GM20431 (cell line): ENCODE measurements around the gene AUH.
"Not testable (repeated sequence)": the region's sequence is repeated elsewhere in the genome, so short reads cannot be mapped to it uniquely, and the experiment has no call there.

ENCODE experiments used
- in situ Hi-C: fragments of 300-500 bp; cut with MseI, MboI; formaldehyde crosslinking; loops from one replicate; pipeline ENCODE4 v1.15.0; 2020; ENCODE audit warnings: low sequenced_read_pairs; ENCODE audit not compliant: unreplicated experiment

The AUH gene

GRCh38 chr9:91382298-91382697 is 20.6 kb upstream of the AUH start:
- in situ Hi-C loops = no loop called here

- in situ Hi-C loops = no loop called here
These were observed 17.7 kb upstream of the AUH start for GRCh38 chr9:91379426-91379825.

- in situ Hi-C loops = no loop called here
These were observed 17.0 kb upstream of the AUH start for GRCh38 chr9:91378695-91379127.

GRCh38 chr9:91378054-91378453 is 16.3 kb upstream of the AUH start:
- in situ Hi-C loops = not testable (repeated sequence)

DNA sequence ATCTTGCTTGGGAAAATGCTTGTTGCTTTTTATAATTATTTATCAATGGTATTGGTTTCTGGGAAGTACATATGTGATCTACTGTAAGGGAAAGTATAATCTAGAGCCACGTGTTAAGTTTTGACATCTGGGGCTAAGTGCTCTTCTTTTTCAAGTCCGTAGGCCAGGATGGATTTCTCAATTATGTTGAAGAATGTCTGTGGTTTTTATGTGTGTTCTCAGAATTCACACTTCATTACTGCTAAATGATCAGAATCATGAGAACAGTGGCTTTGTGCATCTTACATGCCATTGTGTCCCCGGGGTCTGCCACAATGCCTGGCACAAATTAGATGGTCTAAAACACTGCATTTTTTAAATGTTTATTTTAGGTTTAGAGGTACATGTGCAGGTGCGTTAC is 14.5 kb upstream of the AUH start:
- in situ Hi-C loops = no loop called here

- in situ Hi-C loops = no loop called here
These were observed 13.2 kb upstream of the AUH start for GRCh38 chr9:91374939-91375338.

DNA sequence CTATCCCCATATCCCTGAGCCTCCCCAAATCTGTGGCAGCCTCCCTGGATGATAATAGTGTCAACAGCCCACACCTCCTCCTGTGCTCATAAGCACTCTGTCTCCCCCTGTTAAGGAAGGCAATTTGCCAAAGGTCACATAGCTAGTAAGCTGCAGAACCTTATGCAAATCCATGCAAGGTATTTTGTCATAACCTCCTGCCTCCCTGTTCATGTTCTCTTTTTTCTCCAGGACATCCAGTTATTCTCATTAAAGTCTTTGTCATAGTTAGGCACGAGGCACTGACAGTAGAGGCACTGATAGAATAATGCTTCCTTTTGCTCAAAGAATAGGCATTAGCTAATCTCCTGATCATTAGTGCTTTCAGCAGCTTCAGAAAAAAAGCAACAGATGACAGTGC is 10.2 kb upstream of the AUH start:
- in situ Hi-C loops = no loop called here

DNA sequence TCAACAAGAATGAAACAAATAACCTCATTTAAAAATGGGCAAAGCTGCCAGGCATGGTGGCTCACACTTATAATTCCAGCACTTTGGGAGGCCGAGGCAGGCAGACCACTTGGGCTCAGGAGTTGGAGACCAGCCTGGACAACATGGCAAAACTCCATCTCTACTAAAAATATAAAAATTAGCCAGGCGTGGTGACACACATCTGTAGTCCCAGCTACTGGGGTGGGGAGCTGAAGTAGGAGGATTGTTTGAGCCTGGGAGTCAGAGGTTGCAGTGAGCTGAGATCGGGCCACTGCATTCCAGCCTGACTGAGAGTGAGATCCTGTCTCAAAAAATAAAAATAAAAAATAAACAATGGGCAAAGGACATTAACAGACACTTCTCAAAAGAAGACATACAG is 8.3 kb upstream of the AUH start:
- in situ Hi-C loops = not testable (repeated sequence)

GRCh38 chr9:91364702-91365101 is 3.0 kb upstream of the AUH start:
- in situ Hi-C loops = no loop called here

- in situ Hi-C loops = no loop called here
These were observed 2.3 kb upstream of the AUH start for GRCh38 chr9:91364005-91364404.

DNA sequence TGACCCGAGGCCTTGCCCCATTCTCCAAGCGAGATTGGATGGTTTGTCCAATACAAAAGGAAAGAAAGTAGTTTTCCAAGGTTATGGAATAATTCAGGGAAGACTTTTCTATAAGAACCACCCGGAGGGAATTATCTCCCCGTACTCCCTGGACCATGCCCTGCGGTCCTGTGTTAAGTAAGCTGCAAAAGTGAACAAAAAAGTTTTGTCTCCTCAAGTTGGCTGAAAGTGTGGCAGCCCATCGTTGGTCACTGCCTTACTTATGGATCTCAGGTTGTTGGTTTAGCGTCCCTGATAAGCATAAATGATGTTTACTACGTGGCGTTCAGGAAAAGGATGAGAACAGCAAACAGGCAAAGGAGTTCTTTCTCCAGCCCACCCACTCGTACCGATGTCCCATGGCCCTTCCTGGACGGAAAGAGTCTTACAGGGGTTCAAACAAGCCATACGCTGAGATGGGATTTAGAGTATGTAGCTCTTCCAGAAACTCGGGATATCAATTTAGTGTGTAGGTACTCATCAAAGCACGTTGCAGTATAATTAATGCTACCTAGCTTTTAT is 413 bp upstream of the AUH start:
- in situ Hi-C loops = no loop called here

DNA sequence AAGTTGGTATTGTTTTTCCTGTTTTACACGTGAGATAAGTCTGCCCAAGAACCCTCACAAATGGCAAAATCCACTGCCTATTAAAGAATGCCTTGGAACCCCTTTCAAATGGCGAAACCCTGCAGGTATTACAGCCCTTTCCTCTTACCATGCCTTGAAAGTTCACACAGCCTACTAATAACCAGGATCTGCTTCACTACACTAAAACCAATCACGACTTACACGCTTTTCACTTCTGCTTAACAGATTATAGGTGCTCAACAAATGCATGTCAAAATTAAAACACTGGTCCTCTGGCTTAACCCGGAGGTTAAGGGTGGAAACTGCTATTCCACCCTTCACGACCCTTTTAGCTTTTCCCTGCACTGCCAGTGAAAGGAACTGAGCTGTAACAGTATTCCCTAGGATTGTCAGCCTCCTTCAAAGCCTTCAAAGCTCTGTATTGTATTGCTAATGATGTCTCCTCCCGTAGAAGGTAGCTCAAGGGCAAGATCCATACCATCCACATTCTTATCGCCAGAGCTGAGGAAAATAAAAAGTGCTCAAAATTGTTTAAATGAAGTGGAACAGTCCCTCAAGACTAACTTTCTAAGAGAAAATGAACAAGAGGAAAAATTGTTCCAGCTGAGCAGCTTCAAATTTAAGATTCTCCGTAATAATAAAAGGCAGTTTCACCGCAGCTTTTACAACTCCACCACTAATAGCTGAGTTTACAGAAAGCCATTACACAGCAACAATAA is 997 bp downstream of the AUH start:
- in situ Hi-C loops = no loop called here

DNA sequence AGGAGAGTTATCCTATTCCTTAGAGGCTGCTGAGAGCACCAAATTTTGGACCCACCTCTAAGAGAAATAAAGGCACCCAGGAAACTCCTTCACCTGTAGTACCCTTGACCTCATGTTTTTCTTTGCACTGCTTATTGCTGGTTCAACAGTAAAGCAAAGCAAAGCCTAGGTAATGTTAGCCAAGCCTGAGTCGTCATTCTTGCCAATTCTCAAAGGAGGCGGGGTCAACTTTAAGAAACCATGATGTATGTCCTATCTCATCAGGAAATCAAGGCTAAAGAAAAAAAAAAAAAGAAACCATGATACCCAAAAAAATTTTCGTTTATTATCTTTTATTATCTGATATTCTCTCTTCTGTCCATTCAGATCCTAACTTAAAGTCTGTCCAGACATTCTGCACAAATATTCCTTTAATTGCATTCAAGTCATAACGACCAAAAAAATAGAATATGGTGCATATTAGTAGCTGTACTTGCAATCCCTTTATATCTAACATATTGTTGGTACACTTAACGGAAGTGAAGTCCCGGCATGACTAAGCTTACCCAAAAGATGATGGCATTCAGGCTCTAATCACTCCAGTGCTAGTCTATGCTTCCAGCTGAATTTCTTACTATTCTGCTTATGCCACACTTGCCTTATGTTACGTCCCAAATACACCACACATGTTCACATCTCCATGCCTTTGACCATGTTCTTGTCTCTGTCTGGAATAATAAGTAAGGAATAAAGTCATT is 1.8 kb downstream of the AUH start:
- in situ Hi-C loops = no loop called here

DNA sequence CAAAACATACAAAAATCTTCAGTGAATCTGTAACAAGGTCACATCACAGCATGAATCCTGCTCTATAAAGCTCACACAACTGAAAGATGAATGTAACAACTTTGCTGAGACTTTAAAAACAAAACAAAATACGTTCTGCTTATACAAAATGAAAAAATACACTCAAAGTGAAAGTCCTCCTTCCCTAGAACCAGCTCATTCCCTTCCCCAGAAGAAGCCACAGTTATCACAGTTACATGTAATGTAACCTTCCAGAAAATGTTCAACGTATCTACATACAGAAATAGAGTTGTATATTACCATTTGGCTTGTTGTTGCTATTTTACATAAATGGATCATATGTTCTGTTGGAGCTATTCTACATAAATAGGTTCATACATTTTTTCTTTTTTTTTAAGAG is 2.6 kb downstream of the AUH start:
- in situ Hi-C loops = no loop called here

DNA sequence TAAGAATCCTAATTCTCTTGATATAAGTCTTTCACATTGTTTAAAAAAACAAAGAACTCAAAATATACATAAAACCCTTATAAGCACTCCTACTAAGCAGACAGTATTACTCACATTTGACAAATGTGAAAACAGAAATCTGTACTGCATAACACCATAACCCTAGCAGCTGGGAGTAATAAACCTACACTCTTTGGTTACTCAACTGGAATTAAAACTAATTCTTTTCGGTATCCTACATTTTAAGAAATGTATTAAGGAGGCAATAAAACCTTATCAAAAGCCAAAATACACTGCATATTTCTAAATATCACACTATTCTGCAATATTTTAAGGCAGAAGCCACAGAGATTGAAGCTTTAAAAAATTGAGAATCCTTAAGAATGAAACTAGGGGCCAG is 6.8 kb downstream of the AUH start:
- in situ Hi-C loops = no loop called here

DNA sequence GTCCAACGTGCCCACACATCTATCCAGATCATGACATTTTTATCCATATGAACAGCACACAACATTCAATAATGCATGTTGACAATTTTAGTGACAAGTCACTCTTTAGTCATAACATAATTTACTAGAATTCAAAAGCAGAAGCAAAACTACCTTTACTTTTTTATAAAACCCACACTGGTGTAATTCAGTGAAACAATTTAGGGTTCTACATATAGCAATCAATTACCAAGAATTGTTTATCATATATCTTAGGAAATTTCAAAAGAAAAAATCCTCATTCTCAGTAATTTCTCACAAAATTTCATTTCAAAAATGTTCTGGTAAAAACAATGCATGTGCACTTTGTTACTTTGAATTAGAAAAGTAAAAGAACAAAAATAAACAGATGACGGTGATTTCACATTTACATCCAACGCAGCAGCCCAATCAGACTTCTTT is 12.6 kb downstream of the AUH start:
- in situ Hi-C loops = no loop called here

DNA sequence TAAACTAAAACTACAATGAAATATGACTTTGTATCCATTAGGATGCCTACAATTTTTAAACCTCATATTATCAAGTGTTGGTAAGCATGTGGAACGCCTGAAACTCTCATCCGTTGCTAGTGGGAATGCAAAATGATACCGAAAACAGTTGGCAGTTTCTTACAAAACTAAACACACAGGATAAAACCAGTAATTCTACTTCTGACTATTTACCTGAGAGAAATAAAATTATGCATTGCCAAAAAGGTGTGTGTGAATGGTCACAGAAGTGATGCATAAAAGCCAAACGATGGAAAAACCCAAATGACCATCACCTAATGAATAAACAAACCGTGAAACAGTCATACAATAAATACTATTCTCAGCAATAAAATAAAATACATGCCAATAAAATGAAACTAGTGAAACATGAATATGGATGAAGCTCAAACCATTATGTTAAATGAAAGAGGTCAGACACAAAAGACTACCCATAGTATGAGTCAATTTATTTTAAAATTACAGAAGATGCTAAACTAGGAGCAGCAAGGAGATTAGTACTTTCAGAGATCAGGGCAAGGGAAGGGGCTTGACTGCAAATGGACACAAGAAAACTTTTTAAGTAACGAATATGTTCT is 13.4 kb downstream of the AUH start:
- in situ Hi-C loops = no loop called here

DNA sequence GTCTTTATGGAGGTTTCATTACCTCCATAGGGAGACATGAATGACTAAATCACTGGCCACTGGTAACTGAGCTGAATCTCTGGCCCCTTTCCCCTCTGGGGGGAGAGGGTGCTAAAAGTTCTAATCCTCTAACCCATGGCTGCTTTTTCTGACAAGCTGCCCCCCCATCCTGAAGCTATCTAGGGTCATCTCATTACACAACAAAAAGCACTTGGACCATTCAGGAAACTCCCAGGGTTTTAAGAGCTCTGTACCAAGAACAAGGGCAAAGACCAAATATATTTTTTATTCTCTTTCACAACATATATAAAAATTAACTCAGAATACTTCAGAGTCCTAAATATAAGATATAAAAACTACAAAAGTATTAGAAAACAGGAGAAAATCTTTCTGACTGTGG is 14.3 kb downstream of the AUH start:
- in situ Hi-C loops = no loop called here

DNA sequence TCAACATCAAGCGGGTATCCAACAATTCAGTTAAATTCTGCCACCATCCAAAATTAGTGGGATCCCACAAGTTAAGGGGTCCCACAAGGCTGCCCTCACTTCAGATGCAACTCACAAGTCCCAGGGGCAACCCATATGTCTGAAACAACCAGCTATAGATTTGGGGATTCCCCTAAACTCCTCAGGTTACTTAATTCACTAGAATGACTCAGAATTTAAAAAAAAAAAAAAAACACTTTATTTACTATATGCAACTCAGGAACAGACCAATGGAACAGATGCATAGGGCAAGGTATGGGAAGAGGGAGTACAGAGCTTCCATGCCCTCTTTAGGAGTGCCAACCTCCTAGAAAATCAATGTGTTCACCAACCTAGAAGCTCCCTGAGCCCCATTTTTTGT is 15.1 kb downstream of the AUH start:
- in situ Hi-C loops = no loop called here

GRCh38 chr9:91345978-91346377 is 15.7 kb downstream of the AUH start:
- in situ Hi-C loops = no loop called here

DNA sequence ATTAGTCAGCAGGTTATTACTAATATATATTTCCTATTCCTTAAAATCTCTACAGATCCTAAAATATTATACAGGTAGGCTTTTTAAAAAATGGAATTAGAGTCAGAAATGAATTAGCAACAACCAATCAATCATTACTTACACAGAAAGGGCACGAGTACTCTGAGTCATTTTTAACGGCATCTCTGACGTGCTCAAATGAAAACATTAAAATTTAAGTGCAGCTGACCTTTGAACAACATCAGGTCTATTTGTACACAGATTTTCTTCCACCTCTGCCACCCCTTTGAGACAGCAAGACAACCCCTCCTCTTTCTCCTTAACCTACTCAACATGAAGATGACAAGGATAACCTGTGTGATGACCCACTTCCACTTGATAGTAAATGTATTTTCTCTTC is 19.1 kb downstream of the AUH start:
- in situ Hi-C loops = no loop called here
